Karpas-422 (cell line): Measurements from ENCODE around the gene OR2K2. TPM values are rescaled to one million over a fixed set of nuclear protein-coding genes. Genes with fewer than 3 reads are reported as not detected.
"Not testable (repeated sequence)": the region's sequence is repeated elsewhere in the genome, so short reads cannot be mapped to it uniquely, and the experiment has no call there.

Source experiments
- DNase-seq: peaks from one replicate; pipeline ENCODE4 v3.0.0-alpha.2; 2015
- H2AFZ ChIP-seq: fragments of 200-600 bp; sonication (generic); 2 replicates; pipeline ENCODE4 v1.6.1; 2014; ENCODE audit warnings: antibody characterized with exemption, low read length, mixed read lengths
- H3K27ac ChIP-seq: fragments of 200-600 bp; sonication (generic); 2 replicates; pipeline ENCODE4 v1.5.1; 2014; ENCODE audit warnings: mild to moderate bottlenecking, low read length, moderate library complexity
- H3K27me3 ChIP-seq: fragments of 200-600 bp; sonication (generic); 2 replicates; pipeline ENCODE4 v1.6.1; 2014; ENCODE audit warnings: low read length, mixed read lengths
- H3K36me3 ChIP-seq: fragments of 200-600 bp; sonication (generic); 2 replicates; pipeline ENCODE4 v1.6.1; 2014; ENCODE audit warnings: low read length, mixed read lengths; ENCODE audit not compliant: insufficient read depth
- H3K4me1 ChIP-seq: fragments of 200-600 bp; sonication (generic); 2 replicates; pipeline ENCODE4 v1.6.1; 2014; ENCODE audit warnings: mild to moderate bottlenecking, low read length, mixed read lengths
- H3K4me2 ChIP-seq: fragments of 200-600 bp; sonication (generic); 2 replicates; pipeline ENCODE4 v1.6.1; 2014; ENCODE audit warnings: low read length, low read depth, mild to moderate bottlenecking; ENCODE audit not compliant: poor library complexity, severe bottlenecking
- H3K4me3 ChIP-seq: fragments of 200-600 bp; sonication (generic); 2 replicates; pipeline ENCODE4 v1.5.1; 2014; ENCODE audit warnings: mild to moderate bottlenecking, antibody characterized with exemption, low read length, mixed read lengths
- H3K79me2 ChIP-seq: fragments of 200-600 bp; sonication (generic); 2 replicates; pipeline ENCODE4 v1.6.1; 2014; ENCODE audit warnings: mild to moderate bottlenecking, low read length, mixed read lengths
- H3K9ac ChIP-seq: fragments of 200-600 bp; sonication (generic); 2 replicates; pipeline ENCODE4 v1.6.0; 2014; ENCODE audit warnings: low read length
- H3K9me2 ChIP-seq: fragments of 200-600 bp; sonication (generic), shearing (Covaris generic); replicated peaks from 2 replicates; pipeline ENCODE4 v1.6.0; 2014; ENCODE audit warnings: mild to moderate bottlenecking, low read length, moderate library complexity; ENCODE audit not compliant: insufficient read depth
- H3K9me3 ChIP-seq: fragments of 300-700, 200-600 bp; sonication (generic); 2 replicates; pipeline ENCODE4 v1.6.1; 2014; ENCODE audit warnings: low read length, mixed read lengths
- H4K20me1 ChIP-seq: fragments of 200-600 bp; sonication (generic); 2 replicates; pipeline ENCODE4 v1.6.1; 2014; ENCODE audit warnings: mild to moderate bottlenecking, antibody characterized with exemption, low read length, low read depth; ENCODE audit not compliant: insufficient read depth
- total RNA-seq: library from RNA; depleted of rRNA; stranded (reverse); fragments of >200 nt; shearing (Covaris generic); gene quantifications from 2 replicates; pipeline ENCODE4 v1.2.3, GENCODE V29; 2014; ENCODE audit warnings: low replicate concordance

Gene OR2K2
- total RNA-seq, 1 experiment from 2014 or later = 0.41 TPM

GRCh38 chr9:111352545-111352944 is 22.5 kb upstream of the OR2K2 start:
- no peaks in the 10 kb centered on the region for H3K36me3 ChIP-seq
- H3K9me2 ChIP-seq = no peaks in the 10 kb centered on the region
- no peak for DNase-seq
- H3K27me3 ChIP-seq = no peaks in the 10 kb centered on the region
- no peak overlapping the region for H3K9ac ChIP-seq
- H2AFZ ChIP-seq = no peak overlapping the region
- no peaks in the 10 kb centered on the region for H3K4me1 ChIP-seq
- no peaks in the 10 kb centered on the region for H4K20me1 ChIP-seq
- H3K4me3 ChIP-seq = no peak overlapping the region
- H3K27ac ChIP-seq = no peak overlapping the region
- no peaks in the 10 kb centered on the region for H3K9me3 ChIP-seq
- no peak overlapping the region for H3K4me2 ChIP-seq
- no peaks in the 10 kb centered on the region for H3K79me2 ChIP-seq

GRCh38 chr9:111350556-111350955 is 20.5 kb upstream of the OR2K2 start:
- no peak overlapping the region for H3K4me2 ChIP-seq

GRCh38 chr9:111349766-111350165 is 19.7 kb upstream of the OR2K2 start:
- Histone ChIP-seq H3K9me3 (no peaks in the 10 kb centered on the region), H2AFZ (no peak overlapping the region), H3K4me1 (no peaks in the 10 kb centered on the region), H3K27ac (no peak overlapping the region), H3K9ac (no peak overlapping the region), H3K4me3 (no peak overlapping the region), H3K79me2 (no peaks in the 10 kb centered on the region), H3K9me2 (no peaks in the 10 kb centered on the region), H4K20me1 (no peaks in the 10 kb centered on the region), H3K36me3 (no peaks in the 10 kb centered on the region), H3K4me2 (no peak overlapping the region), H3K27me3 (no peaks in the 10 kb centered on the region)
- DNase-seq = no peak

More at GRCh38 chr9:111350556-111350955, 20.5 kb upstream of the OR2K2 start:
- Histone ChIP-seq H3K27ac (no peak overlapping the region), H3K9me3 (no peaks in the 10 kb centered on the region), H4K20me1 (no peaks in the 10 kb centered on the region), H3K79me2 (no peaks in the 10 kb centered on the region), H3K4me1 (no peaks in the 10 kb centered on the region), H3K4me3 (no peak overlapping the region), H3K9ac (no peak overlapping the region), H3K9me2 (no peaks in the 10 kb centered on the region), H3K27me3 (no peaks in the 10 kb centered on the region), H3K36me3 (no peaks in the 10 kb centered on the region), H2AFZ (no peak overlapping the region)
- DNase-seq = no peak

DNA sequence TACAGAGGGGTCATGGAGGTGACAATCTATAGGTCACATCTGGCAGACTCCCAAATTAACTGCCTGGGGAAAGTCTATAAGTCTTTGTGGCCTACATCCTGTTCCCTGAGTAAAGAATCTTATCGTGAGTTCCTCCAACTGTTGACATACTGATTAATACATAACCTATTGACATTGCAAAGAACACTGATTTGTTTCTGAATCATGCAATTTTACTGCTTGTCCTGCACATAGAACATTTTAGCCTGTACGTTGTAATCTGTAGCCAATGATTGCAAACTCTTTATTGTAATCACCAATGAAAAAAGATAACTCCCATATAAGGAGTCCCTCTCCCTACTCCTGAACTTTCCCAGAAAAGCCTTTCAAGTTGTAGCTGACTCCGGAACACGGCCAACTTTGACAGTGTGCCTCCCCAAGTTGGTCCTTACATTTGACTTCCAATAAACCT is 18.8 kb upstream of the OR2K2 start:
- H3K4me2 ChIP-seq = no peak overlapping the region

GRCh38 chr9:111334318-111334863 is 4.4 kb upstream of the OR2K2 start:
- H3K79me2 ChIP-seq, H3K36me3 ChIP-seq, H3K4me1 ChIP-seq, H2AFZ ChIP-seq, H3K4me2 ChIP-seq, DNase-seq, H3K9me2 ChIP-seq, H3K9me3 ChIP-seq, H3K4me3 ChIP-seq, H3K27me3 ChIP-seq, H4K20me1 ChIP-seq, H3K27ac ChIP-seq, H3K9ac ChIP-seq: not testable (repeated sequence)

More for the DNA sequence above, 18.8 kb upstream of the OR2K2 start:
- H3K27me3 ChIP-seq = no peaks in the 10 kb centered on the region
- H2AFZ ChIP-seq = no peak overlapping the region
- DNase-seq = no peak
- no peaks in the 10 kb centered on the region for H3K9me3 ChIP-seq
- no peaks in the 10 kb centered on the region for H3K9me2 ChIP-seq
- no peaks in the 10 kb centered on the region for H3K36me3 ChIP-seq
- no peaks in the 10 kb centered on the region for H4K20me1 ChIP-seq
- H3K4me3 ChIP-seq = no peak overlapping the region
- H3K9ac ChIP-seq = no peak overlapping the region
- no peaks in the 10 kb centered on the region for H3K4me1 ChIP-seq
- no peak overlapping the region for H3K27ac ChIP-seq
- H3K79me2 ChIP-seq = no peaks in the 10 kb centered on the region

DNA sequence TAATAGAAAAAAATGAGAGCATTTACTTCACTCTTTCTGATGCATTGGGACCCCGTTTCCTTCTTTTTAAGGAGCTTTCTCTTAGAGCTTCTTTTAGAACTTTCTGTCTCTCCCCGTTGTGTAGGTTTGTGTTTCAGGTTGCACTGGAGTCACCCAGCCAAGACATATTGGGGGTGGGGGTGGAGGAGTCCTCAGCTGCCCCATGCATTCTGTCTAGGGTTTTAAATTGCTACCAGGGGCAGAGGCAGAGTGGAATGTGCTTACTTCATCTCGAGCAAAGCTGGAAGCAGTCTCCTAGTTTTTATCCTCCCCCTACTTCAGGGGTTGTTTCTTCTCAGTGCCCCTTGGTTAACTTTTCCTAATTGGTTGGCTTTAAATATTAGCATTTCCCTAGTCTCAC is 9.4 kb downstream of the OR2K2 start:
- Histone ChIP-seq H3K27me3 (no peaks in the 10 kb centered on the region), H4K20me1 (no peaks in the 10 kb centered on the region), H3K79me2 (no peaks in the 10 kb centered on the region), H3K9me2 (no peaks in the 10 kb centered on the region), H3K4me2 (no peak overlapping the region), H3K4me1 (no peaks in the 10 kb centered on the region), H3K27ac (no peak overlapping the region), H3K36me3 (no peaks in the 10 kb centered on the region), H3K4me3 (no peak overlapping the region), H2AFZ (no peak overlapping the region), H3K9ac (no peak overlapping the region), H3K9me3 (no peaks in the 10 kb centered on the region)
- DNase-seq = no peak

GRCh38 chr9:111316796-111317195 is 13.2 kb downstream of the OR2K2 start:
- Histone ChIP-seq H3K9ac (no peak overlapping the region), H3K27ac (no peak overlapping the region), H3K27me3 (no peaks in the 10 kb centered on the region), H2AFZ (no peak overlapping the region), H4K20me1 (no peaks in the 10 kb centered on the region), H3K9me3 (no peaks in the 10 kb centered on the region), H3K79me2 (no peaks in the 10 kb centered on the region), H3K4me3 (no peak overlapping the region), H3K4me2 (no peak overlapping the region), H3K4me1 (no peaks in the 10 kb centered on the region), H3K9me2 (no peaks in the 10 kb centered on the region), H3K36me3 (no peaks in the 10 kb centered on the region)
- DNase-seq = no peak

DNA sequence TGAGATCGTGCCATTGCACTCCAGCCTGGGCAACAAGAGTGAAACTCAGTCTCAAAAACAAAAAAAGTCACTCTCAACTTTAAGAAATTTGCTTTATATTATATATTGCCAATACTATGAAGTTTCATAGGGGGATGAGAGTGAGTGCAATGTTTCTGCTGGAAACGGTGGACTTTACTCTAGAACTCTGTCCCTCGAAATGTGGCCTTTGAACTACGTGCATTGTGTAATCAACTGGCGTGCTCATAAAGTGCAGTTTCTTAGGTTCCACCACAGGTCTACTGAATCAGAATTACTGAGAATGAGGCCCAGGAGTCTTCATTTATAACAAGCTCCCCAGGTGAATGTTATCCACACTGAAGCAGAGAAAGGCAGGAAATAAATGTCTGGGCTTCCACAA is 24.1 kb downstream of the OR2K2 start:
- no peaks in the 10 kb centered on the region for H3K79me2 ChIP-seq

DNA sequence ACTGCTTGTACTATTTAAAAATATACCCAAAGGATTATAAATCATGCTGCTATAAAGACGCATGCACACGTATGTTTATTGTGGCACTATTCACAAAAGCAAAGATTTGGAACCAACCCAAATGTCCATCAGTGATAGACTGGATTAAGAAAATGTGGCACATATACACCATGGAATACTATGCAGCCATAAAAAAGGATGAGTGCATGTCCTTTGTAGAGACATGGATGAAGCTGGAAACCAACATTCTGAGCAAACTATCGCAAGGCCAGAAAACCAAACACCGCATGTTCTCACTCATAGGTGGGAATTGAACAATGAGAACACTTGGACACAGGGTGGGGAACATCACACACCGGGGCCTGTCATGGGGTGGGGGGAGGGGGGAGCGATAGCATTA is 26.0 kb downstream of the OR2K2 start:
- H3K36me3 ChIP-seq, H3K4me3 ChIP-seq, H3K79me2 ChIP-seq, H2AFZ ChIP-seq, H3K9me3 ChIP-seq, H3K4me1 ChIP-seq, H4K20me1 ChIP-seq, H3K27ac ChIP-seq, H3K9me2 ChIP-seq, H3K9ac ChIP-seq, H3K4me2 ChIP-seq, DNase-seq, H3K27me3 ChIP-seq: not testable (repeated sequence)

More for the DNA sequence above, 24.1 kb downstream of the OR2K2 start:
- no peak for DNase-seq
- Histone ChIP-seq H3K9me2 (no peaks in the 10 kb centered on the region), H3K4me1 (no peaks in the 10 kb centered on the region), H4K20me1 (no peaks in the 10 kb centered on the region), H3K9ac (no peak overlapping the region), H2AFZ (no peak overlapping the region), H3K27ac (no peak overlapping the region), H3K36me3 (no peaks in the 10 kb centered on the region), H3K4me3 (no peak overlapping the region), H3K9me3 (no peaks in the 10 kb centered on the region), H3K27me3 (no peaks in the 10 kb centered on the region), H3K4me2 (no peak overlapping the region)
